BJ (cell line): ENCODE data around the gene KLLN. TPM values are rescaled to one million over a fixed set of nuclear protein-coding genes. Genes with fewer than 3 reads are reported as not detected.
"Not testable (repeated sequence)": the region's sequence is repeated elsewhere in the genome, so short reads cannot be mapped to it uniquely, and the experiment has no call there.

ENCODE experiments used
- CTCF ChIA-PET: fragments of 350-600 bp; formaldehyde crosslinking; extraction: SDS; loops from one replicate; lab custom pipeline; 2021; ENCODE audit warnings: antibody characterized with exemption, inconsistent platforms; lab: Yijun Ruan, JAX
- POLR2A ChIA-PET: fragments of 300-600 bp; sonication (Branson Sonifier 250); formaldehyde crosslinking; extraction: SDS; loops from one replicate; lab custom pipeline; 2021; ENCODE audit warnings: antibody characterized with exemption; lab: Charles Lee
- DNase-seq: peaks from one replicate; pipeline ENCODE4 v3.0.0-alpha.2; 2011; ENCODE audit warnings: low read depth
- H3K27me3 ChIP-seq: 2 replicates; pipeline ENCODE4 v1.6.0; 2011; ENCODE audit warnings: low read length; ENCODE audit not compliant: control insufficient read depth, insufficient read depth
- H3K36me3 ChIP-seq: 2 replicates; pipeline ENCODE4 v1.5.1; 2011; ENCODE audit warnings: low read length; ENCODE audit not compliant: control insufficient read depth, insufficient read depth
- H3K4me3 ChIP-seq: 2 replicates; pipeline ENCODE4 v1.5.1; 2011; ENCODE audit warnings: low read depth, mild to moderate bottlenecking, control low read depth, low read length
- CTCF ChIP-seq: IDR thresholded peaks from 2 replicates; pipeline ENCODE4 v1.5.1; 2011; ENCODE audit warnings: low read depth, mild to moderate bottlenecking, control low read depth, inconsistent platforms, low read length, moderate library complexity; ENCODE audit not compliant: insufficient read depth
- polyA plus RNA-seq: library from polyadenylated mRNA; depleted of rRNA; stranded (reverse); fragments of >200 nt; gene quantifications from 2 replicates; pipeline ENCODE4 v1.2.3, GENCODE V29; 2011

KLLN gene
- polyA plus RNA-seq, 1 experiment, result 0.42 TPM

- peaks cover 2% of the 10 kb centered on the region for H3K36me3 ChIP-seq
- H3K27me3 ChIP-seq, result no peaks in the 10 kb centered on the region
- H3K4me3 ChIP-seq, result no peak overlapping the region
- no peak for TF ChIP-seq CTCF
- ChIA-PET POLR2A (no interaction called here), CTCF (interaction anchor here (1.3 kb wide), 1 partner anchor 14 kb away, joined by 3 read pairs; no protein-coding TSS in a partner anchor)
- no peak for DNase-seq
Measured at GRCh38 chr10:87887548-87888289, 24.4 kb upstream of the KLLN start.

GRCh38 chr10:87887146-87887545 lies 23.8 kb upstream of the KLLN start:
- no peak for DNase-seq
- CTCF ChIA-PET, result interaction anchor here (1.3 kb wide), 1 partner anchor 14 kb away, joined by 3 read pairs; no protein-coding TSS in a partner anchor
- Histone ChIP-seq H3K27me3 (no peaks in the 10 kb centered on the region), H3K36me3 (peaks cover 2% of the 10 kb centered on the region), H3K4me3 (no peak overlapping the region)
- POLR2A ChIA-PET, result no interaction called here
- no peak for TF ChIP-seq CTCF

- H3K36me3 ChIP-seq, result peaks cover 2% of the 10 kb centered on the region
- ChIA-PET POLR2A (no interaction called here), CTCF (interaction anchor here (1.3 kb wide), 1 partner anchor 15 kb away, joined by 3 read pairs; no protein-coding TSS in a partner anchor)
- H3K4me3 ChIP-seq, result no peak overlapping the region
- no peak for DNase-seq
- no peaks in the 10 kb centered on the region for H3K27me3 ChIP-seq
- TF ChIP-seq CTCF, result no peak
Measured at GRCh38 chr10:87886635-87887034, 23.3 kb upstream of the KLLN start.

- H3K36me3 ChIP-seq, result no peaks in the 10 kb centered on the region; the same call in 1 of the 2 replicates
- CTCF ChIA-PET, result interaction anchor here (1.1 kb wide), 1 partner anchor 13 kb away, joined by 3 read pairs; no protein-coding TSS in a partner anchor
- no peak for TF ChIP-seq CTCF
- H3K27me3 ChIP-seq, result no peaks in the 10 kb centered on the region
- H3K4me3 ChIP-seq, result no peak overlapping the region
- no peak for DNase-seq
- POLR2A ChIA-PET, result no interaction called here
Measured at GRCh38 chr10:87882555-87883294, 19.4 kb upstream of the KLLN start.

GRCh38 chr10:87881373-87882059 lies 18.2 kb upstream of the KLLN start:
- not testable (repeated sequence) for H3K4me3 ChIP-seq, H3K27me3 ChIP-seq, DNase-seq, H3K36me3 ChIP-seq
- POLR2A ChIA-PET, result interaction anchor here (0.6 kb wide), 1 partner anchor 30 kb away, joined by 6 read pairs; no protein-coding TSS in a partner anchor
- CTCF ChIA-PET, result interaction anchor here (0.9 kb wide), 1 partner anchor 11 kb away, joined by 3 read pairs; no protein-coding TSS in a partner anchor
